Fibroblast of lung (primary cell): ENCODE results near the gene VPS11.

Experiments used
- EZH2 ChIP-seq: IDR thresholded peaks from 2 replicates; pipeline ENCODE4 v1.5.1; 2012; ENCODE audit warnings: low read length, control low read depth, mild to moderate bottlenecking; ENCODE audit errors: missing control alignments
- TF ChIP-seq, protein P1 (sequence below), 2 donors: IDR thresholded peaks in 1 of 2; conservative IDR thresholded peaks in 1 of 2; 1 replicate in 1 of 2; 2 replicates in 1 of 2; pipeline ENCODE4 v1.5.1; 2011 to 2012; ENCODE audit warnings: low read length in 2 of 2, control low read depth in 1 of 2, inconsistent platforms in 1 of 2, low read depth in 1 of 2, mild to moderate bottlenecking in 1 of 2

GRCh38 chr11:119028346-119029068, 39.1 kb upstream of the VPS11 start:
- TF ChIP-seq, protein P1, sequence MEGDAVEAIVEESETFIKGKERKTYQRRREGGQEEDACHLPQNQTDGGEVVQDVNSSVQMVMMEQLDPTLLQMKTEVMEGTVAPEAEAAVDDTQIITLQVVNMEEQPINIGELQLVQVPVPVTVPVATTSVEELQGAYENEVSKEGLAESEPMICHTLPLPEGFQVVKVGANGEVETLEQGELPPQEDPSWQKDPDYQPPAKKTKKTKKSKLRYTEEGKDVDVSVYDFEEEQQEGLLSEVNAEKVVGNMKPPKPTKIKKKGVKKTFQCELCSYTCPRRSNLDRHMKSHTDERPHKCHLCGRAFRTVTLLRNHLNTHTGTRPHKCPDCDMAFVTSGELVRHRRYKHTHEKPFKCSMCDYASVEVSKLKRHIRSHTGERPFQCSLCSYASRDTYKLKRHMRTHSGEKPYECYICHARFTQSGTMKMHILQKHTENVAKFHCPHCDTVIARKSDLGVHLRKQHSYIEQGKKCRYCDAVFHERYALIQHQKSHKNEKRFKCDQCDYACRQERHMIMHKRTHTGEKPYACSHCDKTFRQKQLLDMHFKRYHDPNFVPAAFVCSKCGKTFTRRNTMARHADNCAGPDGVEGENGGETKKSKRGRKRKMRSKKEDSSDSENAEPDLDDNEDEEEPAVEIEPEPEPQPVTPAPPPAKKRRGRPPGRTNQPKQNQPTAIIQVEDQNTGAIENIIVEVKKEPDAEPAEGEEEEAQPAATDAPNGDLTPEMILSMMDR (conservative IDR thresholded peaks at IDR 0.05 in 1 of 2, IDR thresholded peaks at IDR 0.05 in 1 of 2; ENCODE audit: low read depth in 1 of 2, low read length in 2 of 2), result no peak
- TF ChIP-seq EZH2, result no peak
